ENCODE results near the gene ASPDH.

Gene ASPDH

GRCh38 chr19:50507376-50507775, 6.3 kb downstream of the ASPDH start:
- TF ChIP-seq CTCF (IDR thresholded peaks at IDR 0.05) (no peak), ZFX (IDR thresholded peaks at IDR 0.05; ENCODE audit: borderline replicate concordance) (no peak)

GRCh38 chr19:50506700-50507099, 7.0 kb downstream of the ASPDH start:
- H3K27ac ChIP-seq: no peak overlapping the region
- no peak for TF ChIP-seq ZFX (IDR thresholded peaks at IDR 0.05; ENCODE audit: borderline replicate concordance)
- no peak for TF ChIP-seq CTCF (IDR thresholded peaks at IDR 0.05)

More at GRCh38 chr19:50507376-50507775, 6.3 kb downstream of the ASPDH start:
- H3K27ac ChIP-seq: no peak overlapping the region

GRCh38 chr19:50505856-50506611, 7.7 kb downstream of the ASPDH start:
- no peak for TF ChIP-seq CTCF (IDR thresholded peaks at IDR 0.05)
- no peak for TF ChIP-seq ZFX (IDR thresholded peaks at IDR 0.05; ENCODE audit: borderline replicate concordance)
- H3K27ac ChIP-seq: no peak overlapping the region

- no peak overlapping the region for H3K27ac ChIP-seq
- TF ChIP-seq CTCF (IDR thresholded peaks at IDR 0.05): no peak
- TF ChIP-seq ZFX (IDR thresholded peaks at IDR 0.05; ENCODE audit: borderline replicate concordance): no peak
These were observed 11.9 kb downstream of the ASPDH start for GRCh38 chr19:50501568-50502475.

GRCh38 chr19:50501186-50501567, 12.5 kb downstream of the ASPDH start:
- TF ChIP-seq CTCF (IDR thresholded peaks at IDR 0.05) (no peak), ZFX (IDR thresholded peaks at IDR 0.05; ENCODE audit: borderline replicate concordance) (no peak)
- no peak overlapping the region for H3K27ac ChIP-seq

- TF ChIP-seq CTCF (IDR thresholded peaks at IDR 0.05) (no peak), ZFX (IDR thresholded peaks at IDR 0.05; ENCODE audit: borderline replicate concordance) (no peak)
These were observed 13.0 kb downstream of the ASPDH start for GRCh38 chr19:50500753-50501151.

More at GRCh38 chr19:50500753-50501151, 13.0 kb downstream of the ASPDH start:
- no peak overlapping the region for H3K27ac ChIP-seq

All from 22Rv1 (cell line).